Ramos (cell line): Measurements from ENCODE around the gene HSP90AB1.

Experiments used
- in situ Hi-C: fragments of 300-500 bp; cut with MboI; formaldehyde crosslinking; loops from one replicate; pipeline ENCODE4 v1.14.3; 2022; ENCODE audit warnings: low sequenced_read_pairs; ENCODE audit not compliant: unreplicated experiment

The HSP90AB1 gene

GRCh38 chr6:44246663-44247337 lies at the start of gene HSP90AB1:
Gene HSP90AB1 (plus strand): TSS chr6:44247101. CDS start chr6:44248630, 1,529 bp downstream.
- in situ Hi-C loops = loop anchor here (5.0 kb wide), 1 partner anchor 79 kb away; no protein-coding TSS in a partner anchor

GRCh38 chr6:44198684-44199083 lies 48.2 kb upstream of the HSP90AB1 start:
- in situ Hi-C loops = no loop called here

- in situ Hi-C loops = no loop called here
These were observed 47.0 kb upstream of the HSP90AB1 start for GRCh38 chr6:44199883-44200282.

GRCh38 chr6:44201200-44201599 lies 45.7 kb upstream of the HSP90AB1 start:
- in situ Hi-C loops = no loop called here

- in situ Hi-C loops = no loop called here
These were observed 45.1 kb upstream of the HSP90AB1 start for GRCh38 chr6:44201638-44202303.

GRCh38 chr6:44202332-44202971 lies 44.4 kb upstream of the HSP90AB1 start:
- in situ Hi-C loops = no loop called here

- in situ Hi-C loops = no loop called here
These were observed 43.7 kb upstream of the HSP90AB1 start for GRCh38 chr6:44202972-44203750.

- in situ Hi-C loops = no loop called here
These were observed 42.9 kb upstream of the HSP90AB1 start for GRCh38 chr6:44203955-44204354.

GRCh38 chr6:44207966-44208365 lies 38.9 kb upstream of the HSP90AB1 start:
- in situ Hi-C loops = no loop called here

GRCh38 chr6:44211284-44211683 lies 35.6 kb upstream of the HSP90AB1 start:
- in situ Hi-C loops = no loop called here

GRCh38 chr6:44214307-44214706 lies 32.6 kb upstream of the HSP90AB1 start:
- in situ Hi-C loops = no loop called here

GRCh38 chr6:44216677-44217331 lies 30.1 kb upstream of the HSP90AB1 start, which contains the start of gene MYMX:
Gene MYMX (plus strand): TSS chr6:44216926. CDS start chr6:44217472, 546 bp downstream.
- in situ Hi-C loops = no loop called here

- in situ Hi-C loops = no loop called here
These were observed 29.4 kb upstream of the HSP90AB1 start for GRCh38 chr6:44217332-44218143.

GRCh38 chr6:44219053-44219814 lies 27.7 kb upstream of the HSP90AB1 start:
- in situ Hi-C loops = no loop called here

GRCh38 chr6:44219815-44220784 lies 26.8 kb upstream of the HSP90AB1 start:
- in situ Hi-C loops = no loop called here

- in situ Hi-C loops = no loop called here
These were observed 26.0 kb upstream of the HSP90AB1 start for GRCh38 chr6:44220913-44221290.

GRCh38 chr6:44221291-44221960 lies 25.5 kb upstream of the HSP90AB1 start:
- in situ Hi-C loops = no loop called here
